GM23248 (cell line): ENCODE measurements around the gene MUC22.
"Not testable (repeated sequence)": the region's sequence is repeated elsewhere in the genome, so short reads cannot be mapped to it uniquely, and the experiment has no call there.

Source experiments
- EZH2 ChIP-seq: fragments of 200-600 bp; sonication (generic); IDR thresholded peaks from 2 replicates; pipeline ENCODE4 v1.6.1; 2018; ENCODE audit warnings: antibody characterized with exemption, mild to moderate bottlenecking; ENCODE audit not compliant: insufficient read depth, poor library complexity, severe bottlenecking
- EZH2phosphoT487 ChIP-seq: fragments of 200-600 bp; sonication (generic); IDR thresholded peaks from 2 replicates; pipeline ENCODE4 v1.6.1; 2018; ENCODE audit warnings: antibody characterized with exemption, moderate library complexity, mild to moderate bottlenecking, low read depth; ENCODE audit not compliant: insufficient read depth

DNA sequence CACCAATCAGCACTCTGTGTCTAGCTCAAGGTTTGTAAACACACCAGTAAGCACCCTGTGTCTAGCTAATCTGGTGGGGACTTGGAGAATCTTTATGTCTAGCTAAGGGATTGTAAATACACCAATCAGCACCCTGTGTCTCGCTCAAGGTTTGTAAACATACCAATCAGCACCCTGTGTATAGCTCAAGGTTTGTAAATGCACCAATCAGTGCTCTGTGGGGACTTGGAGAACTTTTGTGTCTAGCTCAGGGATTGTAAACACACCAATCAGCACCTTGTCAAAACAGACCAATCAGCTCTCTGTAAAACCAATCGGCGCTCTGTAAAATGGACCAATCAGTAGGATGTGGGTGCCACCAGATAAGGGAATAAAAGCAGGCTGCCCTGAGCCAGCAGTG lies 7.2 kb downstream of the MUC22 start:
- TF ChIP-seq EZH2, EZH2phosphoT487: not testable (repeated sequence)
